Superior temporal gyrus (tissue), 1 donor: ENCODE data around the gene COL8A2.

ENCODE experiments used
- DNase-seq: peaks from one replicate; pipeline ENCODE4 v3.0.0-alpha.2; 2016; ENCODE audit errors: extremely low spot score

The COL8A2 gene

DNA sequence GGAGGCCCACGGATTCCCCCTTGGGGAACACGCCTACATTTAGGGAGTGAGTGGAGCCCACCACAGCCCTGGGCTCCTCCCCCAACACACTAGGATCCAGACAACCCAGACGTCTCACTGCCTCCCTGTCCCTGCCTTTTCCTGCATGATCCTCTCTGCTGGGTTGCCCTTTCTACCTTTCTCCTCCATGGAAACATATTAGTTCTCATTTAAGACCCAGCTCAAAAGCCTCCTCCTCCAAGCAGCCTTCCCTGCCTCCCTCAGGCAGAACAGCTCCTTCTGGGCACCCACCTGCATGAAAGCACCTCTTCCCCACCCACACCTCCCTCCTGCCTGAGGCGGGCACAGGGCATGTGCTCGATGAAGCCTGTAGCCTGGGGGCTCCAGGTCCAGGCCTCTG lies 10.7 kb downstream of the COL8A2 start:
- no peak for DNase-seq

DNA sequence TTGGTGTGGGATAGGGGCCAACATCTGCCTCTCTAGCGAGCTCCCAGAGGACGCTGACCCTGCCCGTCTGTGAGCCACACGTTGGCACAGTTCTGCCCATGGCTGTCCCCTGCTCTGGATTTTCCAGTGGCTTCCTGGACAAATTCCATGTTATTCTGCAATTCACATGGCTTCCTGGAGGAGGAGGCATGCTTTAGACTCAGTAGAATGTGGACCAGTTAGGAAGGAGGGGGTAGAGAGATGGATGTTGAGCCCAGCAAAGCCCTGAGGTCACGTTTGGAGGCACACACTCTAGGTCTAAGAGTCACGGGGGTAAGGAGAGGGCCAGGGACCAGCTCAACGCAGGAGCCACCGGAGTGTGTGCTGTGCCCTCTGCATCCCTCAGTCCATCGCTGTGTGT lies 12.2 kb downstream of the COL8A2 start:
- DNase-seq: no peak

DNA sequence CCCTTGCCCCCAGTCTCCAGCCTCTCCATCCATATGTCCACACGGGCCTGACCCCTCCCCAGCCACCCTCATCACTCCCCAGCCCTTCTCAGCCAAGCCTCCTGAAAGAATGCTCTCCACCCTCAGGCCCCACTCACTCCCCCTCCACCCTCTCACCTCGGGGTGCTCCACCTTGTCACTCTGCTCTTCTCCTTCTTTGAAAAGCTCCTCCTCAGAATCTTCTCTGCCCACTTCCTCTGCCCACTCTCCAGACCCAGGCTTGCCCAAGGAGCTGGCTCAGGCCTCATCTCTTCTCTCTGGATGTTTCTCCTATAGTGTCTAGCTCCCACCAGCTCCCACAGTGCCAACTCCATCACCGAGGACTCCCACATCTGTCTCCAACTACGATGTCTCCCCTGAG lies 13.9 kb downstream of the COL8A2 start:
- DNase-seq: no peak

DNA sequence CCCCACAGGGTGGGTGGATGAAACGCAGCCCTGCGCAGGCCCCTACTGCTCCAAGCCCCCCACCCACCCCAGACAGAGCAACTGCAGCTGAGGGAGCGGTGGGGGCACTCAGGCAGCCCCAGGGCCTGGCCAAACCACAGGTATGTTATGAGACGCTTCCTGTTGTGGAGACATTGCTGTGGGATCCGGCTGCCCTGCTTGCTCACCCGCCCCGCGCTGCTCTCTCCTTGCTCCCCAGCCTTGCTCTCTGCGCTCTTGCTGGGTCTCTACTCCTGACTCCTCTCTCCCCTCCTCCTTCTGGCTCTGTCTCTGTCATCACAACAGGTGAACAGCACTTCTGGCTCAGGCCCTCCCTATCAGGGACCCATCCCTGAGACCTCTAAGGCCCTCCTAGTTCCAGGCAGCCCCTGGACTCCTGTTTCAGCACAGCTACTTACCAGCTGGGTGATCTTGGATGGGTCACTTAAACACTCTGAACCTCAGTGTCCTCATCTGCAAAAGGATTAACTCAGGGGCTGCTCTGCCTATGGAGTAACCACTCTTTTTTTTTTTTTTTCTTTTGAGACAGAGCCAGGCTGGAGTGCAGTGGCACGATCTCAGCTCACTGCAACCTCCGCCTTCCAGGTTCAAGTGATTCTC lies 15.9 kb downstream of the COL8A2 start:
- DNase-seq: no peak

DNA sequence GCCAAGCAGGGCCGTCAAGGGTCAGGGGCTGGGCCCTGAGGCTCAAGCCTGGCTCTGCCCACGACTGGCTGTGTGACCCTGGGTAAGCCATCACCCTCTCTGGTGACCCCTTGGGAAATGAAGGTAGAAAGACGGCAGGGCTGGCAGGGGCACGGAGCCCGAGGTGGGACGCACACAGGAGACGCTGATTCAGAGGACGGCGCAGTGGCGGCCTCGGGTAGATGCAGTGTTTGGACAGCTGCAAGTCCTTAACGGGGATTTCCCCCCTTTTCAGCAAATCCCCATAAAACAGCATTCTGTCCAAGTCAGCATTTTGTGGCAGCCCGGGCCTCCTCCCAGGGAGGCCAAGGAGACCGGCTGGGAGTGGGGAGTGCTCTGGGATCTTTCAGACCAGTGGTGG lies 16.7 kb downstream of the COL8A2 start:
- DNase-seq: no peak

DNA sequence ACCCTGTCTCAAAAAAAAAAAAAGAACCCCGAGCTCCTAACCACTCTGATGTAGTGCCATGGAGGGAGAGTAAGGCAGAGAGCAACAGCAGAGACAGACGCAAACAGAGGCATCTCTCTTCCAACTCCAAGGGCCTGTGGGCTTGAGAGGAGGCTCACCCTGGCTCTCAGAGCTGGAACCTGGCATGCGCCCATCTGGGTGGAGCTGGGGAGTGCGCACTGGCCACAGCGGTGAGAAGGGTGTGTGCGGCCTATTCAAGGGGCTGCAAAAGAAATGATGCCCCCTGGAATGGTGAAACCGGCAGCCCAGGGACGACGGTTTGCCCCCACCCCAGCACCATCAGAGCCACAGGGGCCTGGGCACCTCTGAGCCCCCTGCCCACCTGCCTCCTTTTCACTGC lies 17.6 kb downstream of the COL8A2 start:
- no peak for DNase-seq

DNA sequence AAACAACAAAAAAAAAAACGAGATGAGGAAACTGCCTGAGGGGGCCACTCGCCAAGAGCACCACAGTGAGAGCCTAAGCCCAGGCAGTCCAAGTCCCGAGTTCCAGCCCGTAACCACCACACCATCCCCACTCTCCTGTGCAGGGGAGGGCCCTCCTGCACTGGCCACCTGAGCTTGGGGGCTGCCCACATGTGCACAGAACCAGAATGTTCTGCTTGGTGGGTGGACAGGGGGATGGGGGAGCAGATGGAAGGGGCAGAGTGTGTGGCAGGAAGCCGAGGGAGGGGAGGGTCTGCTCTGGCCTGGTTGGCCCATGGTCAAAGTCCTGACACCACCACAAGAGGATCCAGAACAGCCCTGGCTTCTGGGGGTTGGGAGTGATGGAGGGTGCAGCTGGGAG lies 18.8 kb downstream of the COL8A2 start:
- no peak for DNase-seq

DNA sequence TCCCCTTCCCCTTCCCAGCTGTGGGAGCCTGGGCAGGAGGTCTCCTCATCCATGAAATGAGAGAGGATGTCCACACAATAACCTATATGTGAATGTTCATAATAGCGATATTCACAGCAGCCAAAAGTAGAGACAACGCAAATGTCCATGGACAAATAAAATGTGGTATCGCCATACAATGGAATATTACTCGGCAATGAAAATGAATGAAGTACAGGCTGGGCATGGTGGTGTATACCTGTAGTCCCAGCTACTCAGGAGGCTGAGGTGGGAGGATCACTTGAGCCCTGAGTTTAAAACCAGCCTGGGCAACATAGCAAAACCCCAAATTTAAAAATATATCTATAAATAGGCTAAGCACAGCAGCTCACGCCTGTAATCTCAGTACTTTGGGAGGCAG lies 23.5 kb downstream of the COL8A2 start:
- DNase-seq: no peak

DNA sequence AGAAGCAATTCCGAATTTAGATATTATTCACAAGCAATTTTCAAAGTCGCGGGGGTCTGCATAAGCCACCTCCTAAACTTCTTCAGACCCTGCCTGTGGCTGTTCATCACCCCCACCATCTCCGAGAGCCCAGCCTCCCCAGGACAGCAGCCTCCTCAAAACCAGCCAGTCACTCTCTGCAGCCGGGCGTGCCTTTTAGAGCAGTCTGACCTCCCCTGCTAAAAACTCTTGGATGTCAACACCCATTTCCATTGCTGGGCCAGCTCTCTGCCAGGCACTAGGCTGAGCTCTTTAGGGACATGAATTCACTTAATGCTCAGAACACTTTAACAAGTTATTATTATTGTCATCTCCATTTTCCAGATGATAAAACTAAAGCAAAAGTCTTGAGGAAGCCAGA lies 24.6 kb downstream of the COL8A2 start:
- DNase-seq: no peak

DNA sequence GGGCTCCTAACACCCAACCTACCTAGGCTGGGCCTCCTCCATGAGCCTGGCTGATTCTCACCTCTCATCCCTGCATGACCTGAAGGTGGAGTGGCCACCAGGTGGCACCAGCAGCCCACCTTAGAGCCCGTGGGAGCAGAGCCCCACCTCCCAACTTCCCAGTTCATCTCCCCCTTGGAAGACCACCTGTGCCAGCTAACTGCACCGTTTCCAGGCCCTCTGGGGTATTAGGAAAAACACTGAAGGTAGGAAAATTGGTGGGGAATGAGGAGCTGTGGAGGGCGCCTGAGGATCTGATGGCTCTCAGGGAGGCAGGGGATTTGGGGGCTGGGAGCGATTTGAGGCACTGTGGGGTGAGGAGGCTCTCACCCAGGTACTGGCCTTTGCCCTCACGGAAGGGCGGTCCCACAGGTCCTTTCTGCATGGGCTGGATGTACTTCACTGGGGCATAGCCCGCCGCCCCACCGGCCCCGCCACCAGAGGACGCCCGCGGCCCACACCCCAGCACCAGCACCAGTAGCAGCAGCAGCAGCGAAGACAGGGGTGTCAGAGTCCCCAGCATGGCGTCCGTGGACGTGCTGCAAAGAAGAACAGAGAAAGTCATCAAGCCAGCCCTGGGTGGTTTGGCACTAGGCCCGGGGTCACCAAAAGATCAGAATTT lies 25.2 kb downstream of the COL8A2 start:
- DNase-seq: peak; percentile 81

DNA sequence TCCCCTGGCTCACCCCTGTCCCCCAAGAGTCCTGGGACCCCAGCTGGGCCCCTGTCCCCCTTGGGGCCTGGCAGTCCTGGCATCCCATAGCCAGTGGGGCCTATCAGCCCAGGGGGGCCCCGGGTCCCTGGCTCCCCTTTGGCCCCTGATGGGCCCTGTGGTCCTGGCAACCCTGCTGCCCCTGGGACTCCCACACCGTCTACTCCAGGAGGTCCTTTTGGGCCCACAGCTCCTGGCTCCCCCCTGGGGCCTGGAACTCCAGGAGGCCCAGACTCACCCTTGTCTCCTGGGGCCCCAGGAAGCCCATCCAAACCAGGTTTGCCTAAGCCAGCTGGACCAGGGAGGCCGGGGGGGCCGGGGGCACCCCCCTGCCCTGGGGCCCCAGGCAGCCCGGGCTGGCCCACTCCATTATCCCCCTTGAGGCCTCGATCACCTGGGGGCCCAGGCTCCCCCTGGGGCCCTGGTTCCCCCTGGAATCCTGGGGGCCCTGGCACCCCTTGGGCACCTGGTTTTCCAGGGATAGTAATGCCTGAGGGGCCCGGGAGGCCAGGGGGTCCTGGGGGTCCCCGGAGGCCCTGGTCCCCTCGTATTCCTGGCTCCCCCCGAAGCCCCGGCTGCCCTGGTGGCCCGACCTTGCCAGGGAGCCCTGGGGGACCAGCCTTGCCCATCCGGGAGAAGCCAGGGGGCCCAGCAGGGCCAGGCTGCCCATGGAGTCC lies 26.2 kb downstream of the COL8A2 start:
- DNase-seq: no peak

DNA sequence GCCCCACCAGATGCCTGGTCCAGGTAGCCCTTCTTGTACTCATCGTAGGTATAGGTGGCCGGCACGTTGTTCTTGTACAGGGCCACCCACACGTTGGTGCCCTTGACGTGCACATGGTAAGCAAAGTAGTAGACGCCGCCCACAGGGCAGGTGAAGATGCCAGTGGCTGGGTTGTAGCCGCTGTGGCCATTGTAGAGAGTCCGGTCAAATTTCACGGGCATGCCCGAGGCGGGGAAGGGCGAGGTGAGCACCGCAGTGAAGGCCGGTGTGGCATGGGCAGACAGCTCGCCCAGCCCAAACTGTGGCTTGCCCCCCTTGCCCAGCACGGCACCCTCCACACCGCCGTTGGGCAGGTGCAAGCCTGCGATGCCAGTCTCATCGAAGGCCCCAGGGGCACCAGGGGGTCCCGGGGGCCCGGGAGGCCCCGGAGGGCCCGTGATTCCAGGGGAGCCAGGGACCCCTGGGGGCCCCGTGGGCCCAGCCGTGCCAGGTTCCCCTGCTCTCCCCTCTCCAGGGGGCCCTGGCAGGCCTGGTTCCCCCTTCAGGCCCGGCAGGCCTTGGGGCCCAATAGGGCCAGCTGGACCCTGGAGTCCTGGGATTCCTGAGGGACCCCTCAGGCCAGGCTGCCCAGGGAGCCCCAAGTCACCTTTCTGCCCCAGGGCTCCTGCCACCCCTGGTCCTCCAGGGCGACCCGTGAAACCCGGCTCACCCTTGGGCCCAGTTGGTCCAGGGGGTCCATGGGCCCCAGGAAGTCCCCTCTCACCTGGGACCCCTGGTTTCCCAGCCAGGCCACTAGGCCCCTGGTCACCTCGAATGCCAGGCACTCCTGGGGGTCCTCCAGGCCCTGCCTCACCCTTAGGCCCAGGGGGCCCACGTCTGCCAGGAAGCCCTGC lies 27.1 kb downstream of the COL8A2 start:
- DNase-seq: no peak

DNA sequence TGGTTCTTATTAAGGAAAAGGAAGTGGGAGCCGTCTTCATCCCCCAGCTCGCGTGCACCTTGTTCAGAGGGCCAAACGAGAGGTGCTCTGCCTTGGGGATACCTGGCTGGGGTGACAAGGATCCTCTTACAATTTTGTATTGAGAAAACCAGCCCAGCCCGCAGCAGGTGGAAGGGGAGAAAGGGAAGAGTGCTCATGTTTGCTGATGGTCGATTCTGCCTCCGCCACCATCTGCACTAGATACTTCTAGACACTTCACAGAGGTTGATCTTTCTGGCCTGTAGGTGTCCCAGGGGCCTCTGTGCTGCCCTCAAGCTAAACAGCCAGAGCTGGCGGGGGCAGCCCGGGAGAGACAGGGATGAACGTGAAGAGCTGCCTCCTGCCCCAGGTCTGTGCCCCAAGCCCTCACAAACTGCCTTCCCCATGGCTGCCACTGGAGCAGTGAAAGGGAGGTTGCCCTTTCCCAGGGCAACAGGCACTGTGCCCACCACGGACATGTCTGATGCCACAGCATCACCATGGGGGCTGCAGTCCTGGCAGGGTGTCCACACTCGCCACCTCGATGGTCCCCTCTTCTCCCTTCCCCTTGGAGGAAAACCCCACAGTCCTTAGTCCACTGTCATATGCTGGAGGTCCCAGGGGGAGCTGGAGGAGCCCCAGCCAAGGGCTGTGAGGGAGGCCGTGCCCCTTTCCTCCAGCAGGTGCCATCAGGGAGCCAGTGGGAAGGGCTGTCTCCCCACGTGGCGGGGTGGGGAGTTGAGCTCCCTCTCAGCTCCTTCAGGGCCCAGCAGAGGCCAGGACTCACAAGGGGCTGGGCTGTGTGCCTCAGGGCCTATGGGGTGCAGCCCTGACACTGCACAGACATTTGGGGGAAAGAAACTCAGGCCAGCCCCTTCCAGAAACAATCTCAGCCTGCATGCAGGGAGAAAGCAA lies 28.3 kb downstream of the COL8A2 start:
- DNase-seq: no peak

DNA sequence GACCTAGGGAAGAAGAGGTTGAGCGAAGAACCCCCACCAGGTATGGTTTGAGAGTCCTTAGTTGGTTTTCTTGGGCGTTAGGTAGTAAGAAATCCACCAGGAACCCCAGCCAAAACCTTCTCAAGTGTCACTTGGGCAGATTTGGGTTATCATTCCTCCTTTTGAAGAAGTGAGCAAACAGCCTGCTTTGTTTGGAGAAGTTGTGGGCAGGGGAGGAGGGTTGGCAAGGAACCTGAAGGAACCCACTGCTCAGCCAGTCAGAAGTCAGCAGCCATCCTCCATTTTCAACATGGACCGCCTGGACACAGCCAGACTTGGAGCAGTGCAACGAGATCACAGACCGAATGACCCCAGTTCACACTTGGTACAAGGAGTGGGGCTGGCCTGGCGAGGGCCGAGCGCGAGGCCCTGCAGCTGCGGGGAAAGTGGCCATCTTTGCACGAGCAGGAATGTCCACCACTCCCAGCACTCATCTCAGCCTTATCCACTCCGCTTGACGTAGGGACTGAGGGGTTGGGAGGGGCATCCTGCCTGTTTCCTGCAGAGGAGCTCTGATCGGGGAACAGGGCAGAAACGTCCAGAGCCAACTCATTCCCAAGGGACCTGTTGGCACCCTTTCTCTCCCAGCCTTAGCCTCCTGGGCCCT lies 29.1 kb downstream of the COL8A2 start:
- DNase-seq: no peak

DNA sequence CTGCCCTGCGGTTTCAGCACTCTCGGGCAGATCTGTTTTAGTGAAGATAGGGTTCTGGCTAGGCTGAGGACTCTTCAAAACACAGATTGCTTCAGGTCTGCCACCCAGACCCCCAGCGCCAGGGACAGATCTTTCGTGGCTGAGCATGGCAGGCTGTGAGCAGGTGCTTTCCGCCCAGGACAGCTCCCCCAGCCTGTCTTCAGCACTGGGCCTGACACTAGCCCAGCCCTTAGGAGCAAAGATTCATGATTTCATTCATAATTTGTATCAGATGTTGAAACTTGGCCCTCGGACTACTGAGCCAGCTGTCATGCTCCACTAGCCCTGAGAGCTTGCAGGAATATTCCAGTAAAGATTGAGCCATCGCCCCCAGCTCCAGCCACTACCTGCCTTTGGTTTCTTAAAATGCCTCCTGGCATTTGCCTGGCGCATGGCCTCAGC lies 30.4 kb downstream of the COL8A2 start:
- DNase-seq: no peak

DNA sequence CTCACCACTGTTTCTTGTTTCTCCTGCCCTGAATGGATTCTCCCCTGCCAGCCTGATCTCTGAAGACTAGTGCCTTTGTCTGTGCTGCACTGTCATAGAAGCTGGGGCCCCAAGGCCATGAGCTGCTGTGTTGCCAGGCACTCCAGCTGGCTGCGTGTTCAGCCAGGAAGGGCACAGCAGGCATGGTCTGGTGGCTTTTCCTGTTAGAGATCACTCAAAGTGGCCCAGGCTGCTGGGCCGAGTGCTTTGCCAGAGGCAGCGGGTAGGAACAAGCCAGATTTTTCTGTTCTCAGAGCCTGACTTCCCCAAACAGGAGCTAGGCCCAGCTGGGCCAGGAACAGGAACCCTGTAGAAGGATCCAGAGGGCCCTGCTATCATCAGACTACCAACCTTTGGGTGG lies 31.1 kb downstream of the COL8A2 start:
- peak; percentile 90 for DNase-seq

DNA sequence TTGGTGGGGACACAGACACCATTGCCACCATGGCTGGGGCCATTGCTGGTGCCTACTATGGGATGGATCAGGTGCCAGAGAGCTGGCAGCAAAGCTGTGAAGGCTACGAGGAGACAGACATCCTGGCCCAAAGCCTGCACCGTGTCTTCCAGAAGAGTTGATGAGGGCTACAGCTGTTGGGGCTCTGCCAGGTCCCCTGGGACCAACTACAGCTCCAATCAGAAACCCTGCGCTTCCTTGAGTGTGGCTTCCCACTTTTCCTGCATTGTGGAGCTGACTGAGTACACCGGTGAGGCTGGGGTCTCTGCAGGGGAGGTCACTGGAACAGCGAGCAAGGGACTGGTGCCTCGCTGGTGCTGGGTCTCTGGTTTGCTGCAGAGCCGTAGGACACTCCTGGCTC lies 31.8 kb downstream of the COL8A2 start:
- DNase-seq: no peak

DNA sequence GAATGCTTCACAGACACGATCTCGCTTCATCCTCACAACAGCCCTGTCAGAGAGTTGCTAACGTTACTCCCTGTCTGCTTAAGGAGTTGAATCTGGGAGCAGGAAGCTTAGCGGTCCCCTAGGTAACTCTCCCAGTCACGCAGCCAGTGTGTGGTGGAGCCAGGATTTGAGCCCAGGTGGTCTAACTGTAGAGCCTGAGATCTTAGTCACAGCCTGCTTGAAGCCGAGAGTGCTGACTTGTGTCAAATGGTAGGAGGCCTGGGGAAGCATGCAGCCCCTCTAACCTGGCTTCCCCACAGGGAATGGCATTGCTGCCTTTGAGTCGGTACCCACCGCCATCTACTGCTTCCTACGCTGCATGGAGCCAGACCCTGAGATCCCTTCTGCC lies 32.2 kb downstream of the COL8A2 start:
- no peak for DNase-seq

DNA sequence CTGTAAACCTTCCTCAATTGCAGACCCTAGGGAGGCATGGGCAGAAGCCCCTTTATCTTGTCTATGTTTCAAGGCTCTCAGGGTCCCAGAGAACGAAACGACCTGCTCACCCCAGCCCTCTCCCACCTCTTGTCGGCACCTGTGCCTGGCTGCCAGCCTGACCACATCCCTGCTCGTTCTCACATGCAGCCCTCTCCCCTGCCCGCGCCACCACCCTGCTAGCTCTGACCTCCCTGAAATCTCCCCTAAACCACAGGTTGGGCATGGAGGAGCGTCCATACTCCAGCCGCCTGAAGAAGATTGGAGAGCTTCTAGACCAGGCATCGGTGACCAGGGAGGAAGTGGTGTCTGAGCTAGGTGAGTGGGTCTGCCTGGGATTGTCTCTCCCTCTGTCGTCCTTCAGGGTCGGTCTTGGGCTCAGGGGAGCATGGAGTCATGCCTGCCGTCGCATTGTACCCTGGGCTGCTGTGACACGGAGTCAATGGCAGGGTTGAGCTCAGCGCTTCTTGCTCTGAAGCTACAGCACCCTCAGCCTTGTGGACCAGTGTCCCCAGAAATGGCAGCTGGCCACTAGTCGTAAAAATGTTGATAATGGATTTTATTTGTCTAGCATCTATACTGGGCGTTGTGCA lies 32.7 kb downstream of the COL8A2 start:
- DNase-seq: no peak

DNA sequence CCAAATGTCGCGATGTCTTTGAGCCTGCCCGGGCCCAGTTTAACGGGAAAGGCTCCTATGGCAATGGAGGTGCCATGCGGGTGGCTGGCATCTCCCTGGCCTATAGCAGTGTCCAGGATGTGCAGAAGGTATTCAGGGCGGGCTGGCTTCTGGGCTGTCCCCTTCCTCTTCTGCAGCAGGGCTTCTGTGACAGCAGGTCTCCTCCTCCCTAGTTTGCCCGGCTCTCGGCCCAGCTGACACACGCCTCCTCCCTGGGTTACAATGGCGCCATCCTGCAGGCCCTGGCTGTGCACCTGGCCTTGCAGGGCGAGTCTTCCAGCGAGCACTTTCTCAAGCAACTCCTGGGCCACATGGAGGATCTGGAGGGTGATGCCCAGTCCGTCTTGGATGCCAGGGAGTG lies 33.3 kb downstream of the COL8A2 start:
- DNase-seq: no peak
